Astrocyte of the hippocampus (primary cell): ENCODE data around the gene PLN.

ENCODE experiments used
- DNase-seq: peaks from one replicate; pipeline ENCODE4 v3.0.0; 2011; ENCODE audit warnings: low read depth, low spot score

PLN gene

DNA sequence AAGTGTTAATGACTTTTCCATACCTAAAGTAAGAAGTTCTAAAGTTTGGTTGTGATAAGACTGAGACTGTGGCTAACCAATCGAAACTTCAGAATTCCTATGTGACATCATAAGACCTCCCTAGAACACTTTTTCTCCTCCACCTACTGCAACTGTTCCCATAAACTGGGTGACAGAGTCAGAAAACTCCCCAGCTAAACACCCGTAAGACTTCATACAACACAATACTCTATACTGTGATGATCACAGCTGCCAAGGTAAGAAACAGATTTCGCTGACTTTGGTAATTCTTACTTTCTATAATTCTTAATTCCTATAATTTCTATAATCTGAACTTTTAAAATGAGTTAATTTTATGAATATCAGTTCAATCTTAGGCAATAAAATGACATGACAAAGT is at the start of gene PLN:
Gene PLN (plus strand): TSS at position 161 of the 400 bp plus-strand sequence. CDS start 10,626 bp downstream, outside the sequence.
- DNase-seq, result no peak

DNA sequence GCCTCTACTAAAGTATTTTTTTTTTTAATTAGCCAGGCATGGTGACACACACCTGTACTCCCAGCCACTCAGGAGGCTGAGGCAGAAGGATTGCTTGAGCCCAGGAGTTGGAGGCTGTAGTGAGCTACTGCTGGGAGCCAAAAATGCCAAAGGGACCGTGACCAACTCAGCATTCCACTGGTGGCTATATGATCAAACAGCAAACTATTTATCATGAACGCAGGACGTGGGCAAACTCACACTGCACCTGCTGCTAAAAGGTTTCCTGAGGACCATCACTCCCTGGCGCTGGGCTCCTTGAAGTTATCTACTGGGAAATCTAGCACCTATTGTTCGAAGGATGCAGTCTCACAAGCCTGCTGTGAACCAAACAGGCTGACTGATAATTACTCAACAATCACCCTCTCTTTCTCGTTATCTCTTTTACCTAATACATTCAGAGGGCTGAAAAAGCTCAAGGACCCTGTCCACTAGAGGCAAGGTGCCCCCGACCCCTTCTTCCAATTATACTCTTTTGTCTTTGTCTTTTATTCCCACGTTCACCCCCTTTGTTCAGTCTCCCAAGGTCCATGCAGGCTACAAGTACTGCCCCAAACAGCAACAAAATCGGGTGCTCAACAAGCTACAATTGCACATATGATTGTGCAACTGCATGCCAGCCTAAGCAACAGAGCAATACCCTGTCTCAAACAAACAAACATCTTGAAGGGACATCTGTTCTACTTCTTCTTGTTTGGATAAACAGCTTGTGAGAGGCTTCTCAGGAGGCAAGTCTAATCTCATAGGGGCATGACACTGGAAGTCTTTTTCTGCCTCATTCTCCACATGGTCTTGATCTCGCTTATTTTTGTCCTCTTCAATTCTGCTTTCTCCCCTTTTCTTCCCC is 47.7 kb upstream of the PLN start:
- DNase-seq, result no peak

- no peak for DNase-seq
Observed at GRCh38 chr6:118501099-118501498, 47.0 kb upstream of the PLN start.

- DNase-seq, result no peak
Observed at GRCh38 chr6:118501765-118502164, 46.3 kb upstream of the PLN start.

DNA sequence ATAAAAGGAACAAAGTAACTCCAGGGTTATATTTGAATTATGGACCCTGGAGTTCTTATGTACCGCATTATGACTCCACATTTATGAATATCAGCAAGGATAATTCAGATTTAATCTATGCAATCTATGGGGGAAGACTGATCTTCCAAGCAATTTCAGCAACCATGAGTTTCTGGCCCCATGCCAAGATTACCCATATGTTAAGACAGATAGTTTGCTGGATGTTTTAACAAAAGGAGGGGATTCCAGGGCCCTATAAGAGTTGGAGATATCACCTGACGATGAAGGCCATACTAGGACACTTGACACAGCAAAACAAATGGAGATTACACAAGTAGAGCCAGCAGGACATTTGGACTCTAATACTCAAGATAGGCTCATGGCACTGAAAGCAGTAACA is 45.9 kb upstream of the PLN start:
- no peak for DNase-seq

- no peak for DNase-seq
Observed at GRCh38 chr6:118504611-118505010, 43.5 kb upstream of the PLN start.

DNA sequence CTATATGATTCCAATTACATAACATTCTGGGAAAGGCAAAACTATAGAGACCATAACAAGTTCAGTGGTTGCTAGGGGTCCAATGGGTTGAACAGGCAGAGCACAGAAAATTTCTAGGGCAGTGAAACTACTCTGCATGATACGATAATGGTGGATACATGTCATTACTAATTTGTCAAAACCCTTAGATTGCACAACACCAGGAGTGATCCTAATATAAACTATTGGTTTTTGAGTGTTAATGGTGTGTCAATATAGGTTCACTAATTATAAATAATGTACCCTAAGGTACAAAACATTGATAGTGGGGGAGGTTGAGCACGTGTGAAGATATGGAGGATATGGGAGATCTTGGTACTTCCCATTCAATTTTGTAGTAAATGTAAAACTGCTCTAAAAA is 42.4 kb upstream of the PLN start:
- no peak for DNase-seq

- no peak for DNase-seq
Observed at GRCh38 chr6:118506071-118506638, 41.9 kb upstream of the PLN start.

DNA sequence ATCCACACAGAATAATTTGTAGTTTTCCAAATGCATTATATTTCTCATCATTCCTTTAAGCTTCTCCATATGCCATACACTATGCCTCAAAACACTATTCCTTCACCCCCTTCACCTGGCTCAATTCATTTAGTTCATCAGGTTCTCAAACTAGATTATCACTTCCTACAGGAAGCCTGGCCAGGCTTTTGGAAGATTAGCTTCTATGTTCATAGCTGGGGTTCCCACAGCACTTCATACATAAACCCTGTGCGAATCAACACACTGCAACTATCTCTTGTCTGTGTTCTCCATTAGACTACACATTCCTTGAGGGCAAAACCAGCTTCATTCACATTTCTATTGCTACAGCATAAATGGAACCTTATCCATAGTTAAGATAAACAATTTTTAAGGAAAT is 40.5 kb upstream of the PLN start:
- DNase-seq, result no peak

DNA sequence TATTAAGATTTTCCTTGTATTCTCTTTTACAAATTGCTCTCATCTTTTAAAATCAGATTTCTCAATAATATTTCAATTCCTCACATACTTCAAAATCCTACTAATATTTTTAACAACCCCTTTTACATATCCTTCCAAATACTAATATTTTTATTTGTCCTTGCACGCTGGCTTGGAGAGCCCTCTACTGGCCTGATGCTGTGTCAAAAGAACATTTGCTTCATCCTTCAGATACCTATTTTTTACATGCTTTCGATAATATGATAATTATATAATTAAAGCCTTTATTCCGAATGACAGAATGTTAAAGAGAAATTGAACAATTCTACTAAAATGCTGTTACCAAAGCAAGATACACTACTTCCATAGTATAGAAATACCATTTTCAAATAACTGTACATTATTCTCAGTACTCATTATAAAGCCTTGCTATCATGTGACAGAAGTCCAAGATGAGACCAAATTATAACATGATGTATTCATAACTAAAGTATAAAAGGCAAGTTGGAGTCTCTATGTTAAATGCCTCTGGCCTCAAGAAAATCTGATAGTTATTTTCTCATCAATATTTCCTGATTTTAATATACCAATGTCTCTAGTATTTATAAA is 39.0 kb upstream of the PLN start:
- peak; percentile 49 for DNase-seq

DNA sequence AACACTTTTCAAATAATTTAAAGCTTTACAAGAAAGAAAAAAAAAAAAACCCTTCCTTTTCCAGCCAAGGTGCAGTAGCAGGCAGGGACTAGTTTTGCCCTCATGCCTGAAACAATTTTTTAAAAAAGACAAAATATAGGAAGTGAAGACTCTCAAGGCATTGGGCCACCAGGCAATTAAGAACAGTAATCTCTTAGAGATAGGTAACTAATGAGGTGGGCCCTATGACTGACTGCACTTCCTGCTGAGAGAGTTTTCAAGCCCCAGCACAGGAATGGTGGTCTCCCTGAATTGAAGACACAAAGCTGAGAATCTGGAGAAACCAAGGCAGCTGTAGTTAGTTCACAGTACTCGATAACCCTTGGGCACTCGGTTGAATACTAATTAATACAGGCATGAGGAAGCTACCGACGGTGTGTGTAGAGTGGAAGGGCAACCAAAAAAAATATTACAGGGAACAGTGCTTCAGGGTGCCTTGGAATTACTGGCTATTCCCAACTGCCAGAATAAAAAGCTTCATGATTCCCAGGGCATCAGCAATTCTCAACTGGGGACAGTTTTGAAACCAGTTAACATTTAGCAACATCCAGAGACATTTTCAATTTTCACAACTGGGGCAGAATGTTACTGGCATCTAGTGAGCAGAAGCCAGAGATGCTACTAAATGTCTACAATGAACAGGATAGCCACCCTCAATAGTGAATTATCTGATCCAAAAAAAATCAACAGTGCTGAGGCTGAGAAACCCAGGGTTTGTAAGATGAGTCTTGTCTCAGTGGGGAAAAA is 36.0 kb upstream of the PLN start:
- DNase-seq, result no peak

DNA sequence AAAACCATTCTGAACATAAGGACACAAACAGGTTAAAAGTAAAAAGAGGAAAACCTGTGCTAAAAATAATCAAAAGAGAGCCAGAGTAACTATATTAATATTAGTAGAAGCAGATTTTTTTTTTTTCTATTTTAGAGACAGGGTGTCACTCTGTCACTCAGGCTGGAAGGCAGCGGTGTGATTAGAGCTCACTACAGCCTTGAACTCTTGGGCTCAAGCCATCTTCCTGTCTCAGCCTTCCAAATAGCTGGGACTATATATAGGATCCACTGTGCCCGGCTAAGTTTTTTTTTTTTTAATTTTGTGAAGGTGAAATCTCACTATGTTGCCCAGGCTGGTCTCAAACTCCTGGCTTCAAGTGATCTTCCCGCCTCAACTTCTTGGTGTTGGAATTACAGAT is 33.4 kb upstream of the PLN start:
- no peak for DNase-seq

DNA sequence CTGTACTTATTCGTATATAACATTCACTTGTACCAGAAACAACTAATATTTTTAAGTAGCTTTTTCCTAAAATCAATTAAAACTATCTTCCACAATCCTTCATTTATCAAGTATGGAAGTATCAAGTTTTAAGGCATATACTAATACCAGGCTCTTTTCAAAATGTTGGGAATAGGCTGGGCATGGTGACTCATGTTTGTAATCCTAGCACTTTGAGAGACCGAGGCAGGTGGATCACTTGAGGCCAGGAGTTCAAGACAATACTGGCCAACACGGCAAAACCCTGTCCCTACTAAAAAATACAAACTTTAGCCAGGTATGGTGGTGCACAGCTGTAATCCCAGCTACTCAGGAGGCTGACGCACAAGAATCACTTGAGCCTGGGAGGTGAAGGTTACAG is 25.7 kb upstream of the PLN start:
- DNase-seq, result no peak

DNA sequence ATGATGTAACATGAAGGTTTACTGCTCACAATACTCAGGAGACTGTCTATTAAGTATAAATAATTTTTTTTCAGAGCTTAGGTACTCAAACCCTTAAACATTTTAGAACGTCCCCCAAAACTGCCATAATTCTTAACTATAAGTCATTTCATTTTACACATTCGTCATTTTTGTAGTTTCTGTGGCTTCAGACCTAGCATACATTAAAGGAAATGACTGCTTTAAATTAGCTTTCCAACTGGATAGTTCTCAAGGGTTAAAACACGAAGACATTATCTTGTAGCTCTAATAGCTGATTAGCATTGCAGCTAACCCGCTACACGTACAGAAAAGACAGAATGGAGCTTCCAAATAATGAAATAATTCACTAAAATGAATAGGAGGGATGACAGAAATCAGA is 24.9 kb upstream of the PLN start:
- DNase-seq, result no peak

- DNase-seq, result no peak
Observed at GRCh38 chr6:118524686-118525085, 23.4 kb upstream of the PLN start.

GRCh38 chr6:118525913-118526780 is 21.9 kb upstream of the PLN start:
- DNase-seq, result no peak

- no peak for DNase-seq
Observed at GRCh38 chr6:118528129-118528528, 20.0 kb upstream of the PLN start.

GRCh38 chr6:118529756-118530155 is 18.3 kb upstream of the PLN start:
- DNase-seq, result no peak

GRCh38 chr6:118530942-118531341 is 17.2 kb upstream of the PLN start:
- DNase-seq, result no peak

GRCh38 chr6:118535176-118535844 is 12.8 kb upstream of the PLN start:
- DNase-seq, result no peak

- DNase-seq, result no peak
Observed at GRCh38 chr6:118536478-118536877, 11.6 kb upstream of the PLN start.
